ENCODE results near the gene APP.
"Not testable (repeated sequence)": the region's sequence is repeated elsewhere in the genome, so short reads cannot be mapped to it uniquely, and the experiment has no call there.

Gene APP

GRCh38 chr21:26162081-26162480 is 8.5 kb downstream of the APP start:
- DNase-seq (ENCODE audit: low spot score) = no peak

GRCh38 chr21:26159869-26160268 is 10.7 kb downstream of the APP start:
- no peak for DNase-seq (ENCODE audit: low spot score)

GRCh38 chr21:26157801-26158200 is 12.8 kb downstream of the APP start:
- DNase-seq (ENCODE audit: low spot score) = no peak

GRCh38 chr21:26154753-26155152 is 15.8 kb downstream of the APP start:
- no peak for DNase-seq (ENCODE audit: low spot score)

GRCh38 chr21:26153758-26154157 is 16.8 kb downstream of the APP start:
- no peak for DNase-seq (ENCODE audit: low spot score)

- no peak for DNase-seq (ENCODE audit: low spot score)
These were observed 21.7 kb downstream of the APP start for GRCh38 chr21:26148840-26149354.

GRCh38 chr21:26148071-26148839 is 22.3 kb downstream of the APP start:
- no peak for DNase-seq (ENCODE audit: low spot score)

- no peak for DNase-seq (ENCODE audit: low spot score)
These were observed 23.0 kb downstream of the APP start for GRCh38 chr21:26147535-26147934.

GRCh38 chr21:26146681-26147080 is 23.9 kb downstream of the APP start:
- DNase-seq (ENCODE audit: low spot score) = no peak

- no peak for DNase-seq (ENCODE audit: low spot score)
These were observed 26.5 kb downstream of the APP start for GRCh38 chr21:26144031-26144430.

- no peak for DNase-seq (ENCODE audit: low spot score)
These were observed 28.2 kb downstream of the APP start for GRCh38 chr21:26142363-26142762.

GRCh38 chr21:26140926-26141325 is 29.6 kb downstream of the APP start:
- DNase-seq (ENCODE audit: low spot score) = no peak

- DNase-seq (ENCODE audit: low spot score) = no peak
These were observed 30.4 kb downstream of the APP start for GRCh38 chr21:26140164-26140579.

- DNase-seq (ENCODE audit: low spot score) = no peak
These were observed 31.8 kb downstream of the APP start for GRCh38 chr21:26138615-26139257.

GRCh38 chr21:26137379-26138060 is 33.0 kb downstream of the APP start:
- no peak for DNase-seq (ENCODE audit: low spot score)

- no peak for DNase-seq (ENCODE audit: low spot score)
These were observed 33.9 kb downstream of the APP start for GRCh38 chr21:26136671-26137070.

GRCh38 chr21:26135520-26135919 is 35.0 kb downstream of the APP start:
- DNase-seq (ENCODE audit: low spot score) = no peak

GRCh38 chr21:26131554-26131953 is 39.0 kb downstream of the APP start:
- DNase-seq (ENCODE audit: low spot score) = no peak

GRCh38 chr21:26131053-26131452 is 39.5 kb downstream of the APP start:
- not testable (repeated sequence) for DNase-seq (ENCODE audit: low spot score)

- DNase-seq (ENCODE audit: low spot score) = no peak
These were observed 40.2 kb downstream of the APP start for GRCh38 chr21:26130249-26130881.

GRCh38 chr21:26127918-26128317 is 42.7 kb downstream of the APP start:
- DNase-seq (ENCODE audit: low spot score) = no peak

GRCh38 chr21:26127073-26127814 is 43.3 kb downstream of the APP start:
- no peak for DNase-seq (ENCODE audit: low spot score)
